Transverse colon (tissue), 4 donors: ENCODE results near the gene HIPK2. TPM values are rescaled to one million over a fixed set of nuclear protein-coding genes. Genes with fewer than 3 reads are reported as not detected.

Experiments used
- DNase-seq: peaks from one replicate; pipeline ENCODE4 v3.0.0-alpha.2; 2019
- H3K27ac ChIP-seq, 4 donors: fragments of 200-600 bp; sonication (generic); 2 replicates each; pipeline ENCODE4 v1.5.1; 2016 to 2018; ENCODE audit warnings: inconsistent platforms in 4 of 4
- H3K27me3 ChIP-seq: fragments of 200-600 bp; sonication (generic); 2 replicates; pipeline ENCODE4 v1.5.1; 2017; ENCODE audit warnings: inconsistent platforms
- H3K36me3 ChIP-seq, 4 donors: fragments of 200-600 bp; sonication (generic); 2 replicates each; pipeline ENCODE4 v1.5.1; 2017 to 2019; ENCODE audit warnings: inconsistent platforms in 4 of 4
- H3K4me1 ChIP-seq, 4 donors: fragments of 200-600 bp; sonication (generic); 2 replicates each; pipeline ENCODE4 v1.5.1; 2017 to 2020; ENCODE audit warnings: inconsistent platforms in 4 of 4
- H3K4me3 ChIP-seq, 4 donors: fragments of 200-600 bp; sonication (generic); 1 replicate in 1 of 4; 2 replicates in 3 of 4; pipeline versions ENCODE4 v1.5.1 to v1.6.1; 2017 to 2019; ENCODE audit warnings: inconsistent platforms in 4 of 4
- H3K9me3 ChIP-seq, 2 donors: fragments of 200-600 bp; sonication (generic); 2 replicates each; pipeline ENCODE4 v1.5.1; 2017 to 2019; ENCODE audit warnings: inconsistent platforms in 2 of 2
- CTCF ChIP-seq, 5 experiments: fragments of 200-600 bp in 3 of 5; fragments of 450-650 bp in 2 of 5; sonication (generic) in 3 of 5; IDR thresholded peaks; 1 replicate in 2 of 5; 2 replicates in 3 of 5; pipeline ENCODE4 v1.5.1; 2016 to 2017; ENCODE audit warnings: antibody characterized with exemption in 5 of 5, inconsistent platforms in 3 of 5, mild to moderate bottlenecking in 2 of 5, moderate library complexity in 1 of 5
- EP300 ChIP-seq: sonication (generic); formaldehyde crosslinking; IDR thresholded peaks from one replicate; pipeline ENCODE4 v1.6.1; 2017; ENCODE audit warnings: antibody characterized with exemption, low read depth
- POLR2A ChIP-seq: fragments of 450-650 bp; IDR thresholded peaks from one replicate; pipeline ENCODE4 v1.6.1; 2016; ENCODE audit warnings: antibody characterized with exemption, mild to moderate bottlenecking, moderate library complexity
- POLR2AphosphoS5 ChIP-seq, 3 donors: sonication (generic); formaldehyde crosslinking; IDR thresholded peaks; one replicate each; pipeline ENCODE4 v1.6.1; 2016; ENCODE audit warnings: antibody characterized with exemption in 3 of 3
- WGBS, 2 donors: methylation state at CpG; one replicate each; pipeline ENCODE4 v1.1.5; 2018; ENCODE audit warnings: low coverage in 1 of 2; 5-methylcytosine and 5-hydroxymethylcytosine counted together
- in situ Hi-C, 4 donors: fragments of 200-750 bp; cut with MboI; loops; one replicate each; pipeline versions ENCODE4 v1.15.0 to v1.15.1; 2017; ENCODE audit warnings: low sequenced_read_pairs in 3 of 4, low pct_ligation_motif_present in 1 of 4, low pct_unique_long_range_greater_than_20kb in 1 of 4
- intact Hi-C: fragments of 100-400 bp; cut with DNase I; formaldehyde crosslinking; loops from one replicate; pipeline ENCODE4 v1.15.1; 2023; ENCODE audit warnings: low total_unique reads
- total RNA-seq, 4 donors: library from RNA; depleted of rRNA; stranded (reverse); fragments of >200 nt; gene quantifications; one replicate each; pipeline ENCODE4 v1.1.0, GENCODE V29; 2016

HIPK2 gene
- total RNA-seq, 4 donors from 2014 or later, result 27.3 to 40.3 (median 33.6) TPM

DNA sequence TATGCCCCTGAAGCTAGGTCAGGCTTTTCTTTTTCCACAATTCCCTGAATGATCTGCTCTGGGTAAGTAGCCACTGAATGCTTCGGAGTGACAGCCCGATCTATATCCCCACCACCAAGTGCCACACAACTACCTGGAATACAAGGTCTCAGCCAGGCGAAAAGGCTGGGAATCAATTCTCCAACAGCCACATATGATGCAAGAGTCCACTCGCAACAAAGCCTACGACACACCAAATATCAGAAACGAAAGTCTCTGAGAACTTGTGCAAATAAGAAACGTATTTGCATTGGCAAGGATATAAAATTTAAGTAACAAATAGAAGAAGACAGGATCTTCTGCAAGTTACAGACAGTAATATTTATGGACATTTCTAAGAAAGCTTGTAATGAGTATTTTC lies 5.7 kb downstream of the HIPK2 start:
- 81 to 88% methylated on average over 4 to 7 of the region's 7 CpGs for WGBS, 2 donors
- no peak overlapping the region for H3K4me3 ChIP-seq
- no peak for DNase-seq
- no peaks in the 10 kb centered on the region for H3K9me3 ChIP-seq
- peaks cover 10 to 50% (median 25%) of the 10 kb centered on the region in 4 donors for H3K4me1 ChIP-seq
- no peaks in the 10 kb centered on the region for H3K27me3 ChIP-seq
- intact Hi-C loops (loop anchor here (10.0 kb wide), 2 partner anchors 67 to 127 kb away; no protein-coding TSS in a partner anchor), in situ Hi-C loops (loop anchor here in 2 of 4 donors (10.0 kb wide), 2 partner anchors 47 to 233 kb away; no protein-coding TSS in a partner anchor)
- H3K27ac ChIP-seq, result no peak overlapping the region
- TF ChIP-seq CTCF (IDR thresholded peaks at IDR 0.05) (no peak), POLR2AphosphoS5 (IDR thresholded peaks at IDR 0.05) (no peak), POLR2A (no peak)
- no peaks in the 10 kb centered on the region for H3K36me3 ChIP-seq

- in situ Hi-C loops, result loop anchor here in 2 of 4 donors (10.0 kb wide), 2 partner anchors 46 to 234 kb away; no protein-coding TSS in a partner anchor
- Histone ChIP-seq H3K9me3 (no peaks in the 10 kb centered on the region), H3K27me3 (no peaks in the 10 kb centered on the region), H3K27ac (no peak overlapping the region), H3K4me1 (peaks cover 10 to 50% (median 26%) of the 10 kb centered on the region in 4 donors), H3K4me3 (no peak overlapping the region), H3K36me3 (no peaks in the 10 kb centered on the region)
- intact Hi-C loops, result loop anchor here (10.0 kb wide), 2 partner anchors 66 to 126 kb away; no protein-coding TSS in a partner anchor
- WGBS, 2 donors, result 71 to 95% methylated on average over 11 to 15 of the region's 15 CpGs
- DNase-seq, result no peak
- TF ChIP-seq POLR2A, result no peak
- no peak for TF ChIP-seq POLR2AphosphoS5 (IDR thresholded peaks at IDR 0.05)
- TF ChIP-seq EP300, result no peak
- no peak for TF ChIP-seq CTCF (IDR thresholded peaks at IDR 0.05)
Observed at GRCh38 chr7:139771001-139771956, 6.5 kb downstream of the HIPK2 start.

DNA sequence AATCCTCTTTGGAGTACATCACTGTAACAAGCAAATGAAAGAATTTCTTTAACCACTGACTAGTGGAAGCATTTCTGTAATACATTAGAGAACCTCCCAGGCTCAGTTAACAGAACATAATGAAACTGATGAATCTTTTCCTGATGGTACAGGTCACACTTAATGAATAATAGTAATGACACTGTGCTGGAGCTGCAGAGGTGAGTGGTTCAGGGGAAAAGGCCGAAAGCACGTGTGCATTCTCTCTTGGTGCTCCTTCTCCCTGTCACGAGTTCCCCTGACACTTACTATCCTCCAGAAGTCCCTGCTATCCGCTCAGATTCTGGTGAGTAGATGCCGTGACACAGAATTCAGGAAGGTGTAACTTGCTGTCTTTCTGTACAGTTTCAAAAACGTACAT lies 8.0 kb downstream of the HIPK2 start:
- Histone ChIP-seq H3K27ac (no peak overlapping the region), H3K27me3 (no peaks in the 10 kb centered on the region), H3K4me3 (no peak overlapping the region), H3K9me3 (no peaks in the 10 kb centered on the region), H3K36me3 (no peaks in the 10 kb centered on the region), H3K4me1 (peaks cover 10 to 40% (median 16%) of the 10 kb centered on the region in 4 donors)
- TF ChIP-seq POLR2AphosphoS5 (IDR thresholded peaks at IDR 0.05), result no peak
- TF ChIP-seq EP300, result no peak
- no peak for TF ChIP-seq CTCF (IDR thresholded peaks at IDR 0.05)
- no peak for TF ChIP-seq POLR2A
- no peak for DNase-seq
- in situ Hi-C loops (loop anchor here in 2 of 4 donors (10.0 kb wide), 2 partner anchors 45 to 235 kb away; no protein-coding TSS in a partner anchor), intact Hi-C loops (loop anchor here (10.0 kb wide), 2 partner anchors 65 to 125 kb away; no protein-coding TSS in a partner anchor)
- 87 to 92% methylated on average over 4 to 6 of the region's 6 CpGs for WGBS, 2 donors

- Histone ChIP-seq H3K27ac (peak overlapping the region in 1 of 4 donors; percentile 74), H3K4me1 (peaks cover 4 to 34% (median 12%) of the 10 kb centered on the region in 4 donors), H3K27me3 (no peaks in the 10 kb centered on the region), H3K4me3 (no peak overlapping the region), H3K9me3 (no peaks in the 10 kb centered on the region), H3K36me3 (no peaks in the 10 kb centered on the region)
- intact Hi-C loops, result no loop called here
- in situ Hi-C loops, result no loop called here
- TF ChIP-seq CTCF (IDR thresholded peaks at IDR 0.05) (no peak), EP300 (no peak), POLR2AphosphoS5 (IDR thresholded peaks at IDR 0.05) (no peak), POLR2A (no peak)
- no peak for DNase-seq
- WGBS, 2 donors, result 97 to 100% methylated on average over 2 to 10 of the region's 10 CpGs
Observed at GRCh38 chr7:139769066-139769465, 8.7 kb downstream of the HIPK2 start.
